Sigmoid colon (tissue), 4 donors: ENCODE measurements around the gene LARP4B.

ENCODE experiments used
- POLR2AphosphoS5 ChIP-seq, 4 donors: sonication (generic); formaldehyde crosslinking; IDR thresholded peaks; one replicate each; pipeline ENCODE4 v1.6.1; 2017; ENCODE audit warnings: antibody characterized with exemption in 4 of 4
- TF ChIP-seq, protein P1 (sequence below), 4 experiments: fragments of 450-650 bp in 3 of 4; fragments of 200-600 bp in 1 of 4; IDR thresholded peaks; one replicate each; pipeline ENCODE4 v1.5.1; 2016 to 2019; ENCODE audit warnings: antibody characterized with exemption in 4 of 4, mild to moderate bottlenecking in 3 of 4, moderate library complexity in 2 of 4

DNA sequence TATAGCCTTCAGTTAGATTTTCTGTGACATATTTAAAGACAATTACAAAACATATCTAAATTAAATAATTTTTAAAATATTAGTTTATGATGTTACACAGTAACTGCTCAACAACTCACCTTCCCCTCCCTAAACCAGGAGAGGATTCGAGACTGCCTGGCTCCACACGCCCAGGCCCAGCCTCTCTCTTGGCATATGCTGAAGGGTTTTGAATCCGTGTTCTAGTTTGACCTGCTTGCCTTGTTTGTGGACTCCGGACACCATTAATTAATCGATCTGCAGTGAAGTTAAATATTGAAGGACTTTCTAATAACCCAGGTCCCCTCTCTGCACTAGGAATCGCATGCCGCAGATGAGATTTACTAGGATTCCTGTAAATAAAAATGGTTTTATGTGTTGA lies 106.6 kb downstream of the LARP4B start:
- TF ChIP-seq, protein P1, sequence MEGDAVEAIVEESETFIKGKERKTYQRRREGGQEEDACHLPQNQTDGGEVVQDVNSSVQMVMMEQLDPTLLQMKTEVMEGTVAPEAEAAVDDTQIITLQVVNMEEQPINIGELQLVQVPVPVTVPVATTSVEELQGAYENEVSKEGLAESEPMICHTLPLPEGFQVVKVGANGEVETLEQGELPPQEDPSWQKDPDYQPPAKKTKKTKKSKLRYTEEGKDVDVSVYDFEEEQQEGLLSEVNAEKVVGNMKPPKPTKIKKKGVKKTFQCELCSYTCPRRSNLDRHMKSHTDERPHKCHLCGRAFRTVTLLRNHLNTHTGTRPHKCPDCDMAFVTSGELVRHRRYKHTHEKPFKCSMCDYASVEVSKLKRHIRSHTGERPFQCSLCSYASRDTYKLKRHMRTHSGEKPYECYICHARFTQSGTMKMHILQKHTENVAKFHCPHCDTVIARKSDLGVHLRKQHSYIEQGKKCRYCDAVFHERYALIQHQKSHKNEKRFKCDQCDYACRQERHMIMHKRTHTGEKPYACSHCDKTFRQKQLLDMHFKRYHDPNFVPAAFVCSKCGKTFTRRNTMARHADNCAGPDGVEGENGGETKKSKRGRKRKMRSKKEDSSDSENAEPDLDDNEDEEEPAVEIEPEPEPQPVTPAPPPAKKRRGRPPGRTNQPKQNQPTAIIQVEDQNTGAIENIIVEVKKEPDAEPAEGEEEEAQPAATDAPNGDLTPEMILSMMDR (IDR thresholded peaks at IDR 0.05): no peak
- no peak for TF ChIP-seq POLR2AphosphoS5 (IDR thresholded peaks at IDR 0.05)
